Measurements from ENCODE around the gene MACF1. TPM values are rescaled to one million over a fixed set of nuclear protein-coding genes. Genes with fewer than 3 reads are reported as not detected.
A peak's percentile ranks its signal among the peaks of the same experiment; 100 is the strongest.
"Not testable (repeated sequence)": the region's sequence is repeated elsewhere in the genome, so short reads cannot be mapped to it uniquely, and the experiment has no call there.

Gene MACF1
- total RNA-seq, 4 donors from 2014 or later, result 421 to 942 (median 545) TPM

- Histone ChIP-seq H3K27me3 (no peaks in the 10 kb centered on the region), H3K9me3 (no peaks in the 10 kb centered on the region), H3K27ac (no peak overlapping the region), H3K4me3 (no peak overlapping the region), H3K36me3 (no peaks in the 10 kb centered on the region), H3K4me1 (no peaks in the 10 kb centered on the region)
- 83% methylated on average over 6 of the region's 6 CpGs for WGBS
- no peak for DNase-seq (ENCODE audit: low spot score in 2 of 2)
- no peak for TF ChIP-seq EP300 (IDR thresholded peaks at IDR 0.05)
- TF ChIP-seq CTCF (IDR thresholded peaks at IDR 0.05), result no peak
- no peak for TF ChIP-seq POLR2AphosphoS5 (IDR thresholded peaks at IDR 0.05)
- TF ChIP-seq POLR2A (IDR thresholded peaks at IDR 0.05), result no peak
Observed at GRCh38 chr1:39508266-39508665, 303.8 kb downstream of the MACF1 start.

- H3K36me3 ChIP-seq, result no peaks in the 10 kb centered on the region
- no peak overlapping the region for H3K27ac ChIP-seq
- no peaks in the 10 kb centered on the region for H3K9me3 ChIP-seq
- no peak for DNase-seq (ENCODE audit: low spot score in 2 of 2)
- no peaks in the 10 kb centered on the region for H3K4me1 ChIP-seq
- H3K4me3 ChIP-seq, result no peak overlapping the region
- 70% methylated on average over 3 of the region's 11 CpGs for WGBS
- TF ChIP-seq POLR2AphosphoS5 (IDR thresholded peaks at IDR 0.05), result no peak
- TF ChIP-seq EP300 (IDR thresholded peaks at IDR 0.05), result no peak
- no peak for TF ChIP-seq CTCF (IDR thresholded peaks at IDR 0.05)
- TF ChIP-seq POLR2A (IDR thresholded peaks at IDR 0.05), result no peak
- no peaks in the 10 kb centered on the region for H3K27me3 ChIP-seq
Observed at GRCh38 chr1:39508857-39509305, 304.4 kb downstream of the MACF1 start.

GRCh38 chr1:39509360-39510009 lies 305.0 kb downstream of the MACF1 start:
- Histone ChIP-seq H3K27ac (no peak overlapping the region), H3K9me3 (no peaks in the 10 kb centered on the region), H3K36me3 (no peaks in the 10 kb centered on the region), H3K27me3 (peaks cover under 1% of the 10 kb centered on the region), H3K4me1 (peaks cover under 1% of the 10 kb centered on the region), H3K4me3 (no peak overlapping the region)
- TF ChIP-seq CTCF (IDR thresholded peaks at IDR 0.05) (no peak), POLR2A (IDR thresholded peaks at IDR 0.05) (no peak), POLR2AphosphoS5 (IDR thresholded peaks at IDR 0.05) (no peak), EP300 (IDR thresholded peaks at IDR 0.05) (no peak)
- WGBS, result 59% methylated on average over 22 of the region's 22 CpGs
- no peak for DNase-seq (ENCODE audit: low spot score in 2 of 2)

- H3K27ac ChIP-seq; H3K9me3 ChIP-seq; H3K27me3 ChIP-seq; DNase-seq (ENCODE audit: low spot score in 2 of 2); H3K4me1 ChIP-seq; H3K36me3 ChIP-seq; H3K4me3 ChIP-seq: not testable (repeated sequence)
- 71% methylated on average over 6 of the region's 20 CpGs for WGBS
Observed at GRCh38 chr1:39510570-39511186, 306.2 kb downstream of the MACF1 start.

GRCh38 chr1:39511477-39511876 lies 307.0 kb downstream of the MACF1 start:
- WGBS, result no CpG with 5 or more reads among the region's 13 CpGs
- H3K36me3 ChIP-seq; H3K4me1 ChIP-seq; H3K9me3 ChIP-seq; H3K27me3 ChIP-seq; DNase-seq (ENCODE audit: low spot score in 2 of 2); H3K4me3 ChIP-seq; H3K27ac ChIP-seq: not testable (repeated sequence)

GRCh38 chr1:39512234-39512847 lies 307.8 kb downstream of the MACF1 start:
- not testable (repeated sequence) for H3K9me3 ChIP-seq; H3K36me3 ChIP-seq; H3K27ac ChIP-seq; DNase-seq (ENCODE audit: low spot score in 2 of 2); H3K4me3 ChIP-seq; H3K4me1 ChIP-seq; H3K27me3 ChIP-seq
- WGBS, result no CpG with 5 or more reads among the region's 25 CpGs

GRCh38 chr1:39514710-39515124 lies 310.2 kb downstream of the MACF1 start:
- not testable (repeated sequence) for H3K27me3 ChIP-seq; H3K9me3 ChIP-seq; DNase-seq (ENCODE audit: low spot score in 2 of 2); H3K27ac ChIP-seq; H3K4me1 ChIP-seq; H3K36me3 ChIP-seq
- peak overlapping the region; percentile 40 for H3K4me3 ChIP-seq
- no CpG with 5 or more reads among the region's 46 CpGs for WGBS

GRCh38 chr1:39515131-39516086 lies 310.9 kb downstream of the MACF1 start:
- not testable (repeated sequence) for DNase-seq (ENCODE audit: low spot score in 2 of 2); H3K27me3 ChIP-seq; H3K9me3 ChIP-seq; H3K4me1 ChIP-seq; H3K27ac ChIP-seq; H3K36me3 ChIP-seq
- 17% methylated on average over 24 of the region's 78 CpGs for WGBS
- H3K4me3 ChIP-seq, result peak overlapping the region; percentile 40

- not testable (repeated sequence) for H3K27ac ChIP-seq; H3K27me3 ChIP-seq; H3K36me3 ChIP-seq; H3K4me1 ChIP-seq; H3K9me3 ChIP-seq; H3K4me3 ChIP-seq; DNase-seq (ENCODE audit: low spot score in 2 of 2)
- 94% methylated on average over 4 of the region's 4 CpGs for WGBS
Observed at GRCh38 chr1:39516841-39517240, 312.3 kb downstream of the MACF1 start.
